WI38 (cell line): Measurements from ENCODE around the gene MICAL2.
A peak's percentile ranks its signal among the peaks of the same experiment; 100 is the strongest.

Experiments used
- H3K4me3 ChIP-seq: 2 replicates; pipeline ENCODE4 v1.5.1; 2011; ENCODE audit warnings: low read depth, mild to moderate bottlenecking, control low read depth, low read length
- TF ChIP-seq, protein P1 (sequence below): IDR thresholded peaks from 2 replicates; pipeline ENCODE4 v1.5.1; 2012; ENCODE audit warnings: low read depth, mild to moderate bottlenecking, control low read depth, low read length

Gene MICAL2

DNA sequence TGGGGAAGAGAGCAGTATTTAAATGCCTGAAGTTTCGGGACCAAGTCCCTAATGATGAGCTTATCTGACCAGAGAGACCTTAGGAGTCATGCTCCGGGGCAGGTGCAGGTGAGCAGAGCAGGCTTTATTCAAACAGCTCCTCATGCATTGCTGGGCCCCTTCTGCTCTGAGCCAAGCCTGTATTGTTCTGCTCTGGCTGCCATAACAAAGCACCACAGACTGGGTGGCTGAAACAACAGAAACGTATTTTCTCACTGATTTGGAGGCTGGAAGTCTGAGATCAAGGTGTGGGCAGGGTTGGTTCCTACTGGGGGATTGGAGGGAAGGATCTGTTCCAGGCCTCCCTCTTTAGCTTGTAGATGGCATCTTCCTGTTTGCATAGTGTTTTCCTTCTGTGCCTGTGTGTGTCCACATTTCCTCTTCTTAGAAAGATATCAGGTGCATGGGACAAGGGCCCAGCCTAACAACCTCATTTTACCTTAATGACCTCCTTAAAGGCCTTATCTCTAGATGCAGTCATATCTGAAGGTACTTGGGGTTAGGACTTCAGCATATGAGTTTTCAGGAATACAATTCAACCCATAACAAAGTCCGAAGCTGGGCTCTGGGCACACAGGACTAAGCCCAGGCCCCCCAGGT is 169.9 kb downstream of the MICAL2 start:
- TF ChIP-seq, protein P1, sequence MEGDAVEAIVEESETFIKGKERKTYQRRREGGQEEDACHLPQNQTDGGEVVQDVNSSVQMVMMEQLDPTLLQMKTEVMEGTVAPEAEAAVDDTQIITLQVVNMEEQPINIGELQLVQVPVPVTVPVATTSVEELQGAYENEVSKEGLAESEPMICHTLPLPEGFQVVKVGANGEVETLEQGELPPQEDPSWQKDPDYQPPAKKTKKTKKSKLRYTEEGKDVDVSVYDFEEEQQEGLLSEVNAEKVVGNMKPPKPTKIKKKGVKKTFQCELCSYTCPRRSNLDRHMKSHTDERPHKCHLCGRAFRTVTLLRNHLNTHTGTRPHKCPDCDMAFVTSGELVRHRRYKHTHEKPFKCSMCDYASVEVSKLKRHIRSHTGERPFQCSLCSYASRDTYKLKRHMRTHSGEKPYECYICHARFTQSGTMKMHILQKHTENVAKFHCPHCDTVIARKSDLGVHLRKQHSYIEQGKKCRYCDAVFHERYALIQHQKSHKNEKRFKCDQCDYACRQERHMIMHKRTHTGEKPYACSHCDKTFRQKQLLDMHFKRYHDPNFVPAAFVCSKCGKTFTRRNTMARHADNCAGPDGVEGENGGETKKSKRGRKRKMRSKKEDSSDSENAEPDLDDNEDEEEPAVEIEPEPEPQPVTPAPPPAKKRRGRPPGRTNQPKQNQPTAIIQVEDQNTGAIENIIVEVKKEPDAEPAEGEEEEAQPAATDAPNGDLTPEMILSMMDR: no peak
- no peak overlapping the region for H3K4me3 ChIP-seq

DNA sequence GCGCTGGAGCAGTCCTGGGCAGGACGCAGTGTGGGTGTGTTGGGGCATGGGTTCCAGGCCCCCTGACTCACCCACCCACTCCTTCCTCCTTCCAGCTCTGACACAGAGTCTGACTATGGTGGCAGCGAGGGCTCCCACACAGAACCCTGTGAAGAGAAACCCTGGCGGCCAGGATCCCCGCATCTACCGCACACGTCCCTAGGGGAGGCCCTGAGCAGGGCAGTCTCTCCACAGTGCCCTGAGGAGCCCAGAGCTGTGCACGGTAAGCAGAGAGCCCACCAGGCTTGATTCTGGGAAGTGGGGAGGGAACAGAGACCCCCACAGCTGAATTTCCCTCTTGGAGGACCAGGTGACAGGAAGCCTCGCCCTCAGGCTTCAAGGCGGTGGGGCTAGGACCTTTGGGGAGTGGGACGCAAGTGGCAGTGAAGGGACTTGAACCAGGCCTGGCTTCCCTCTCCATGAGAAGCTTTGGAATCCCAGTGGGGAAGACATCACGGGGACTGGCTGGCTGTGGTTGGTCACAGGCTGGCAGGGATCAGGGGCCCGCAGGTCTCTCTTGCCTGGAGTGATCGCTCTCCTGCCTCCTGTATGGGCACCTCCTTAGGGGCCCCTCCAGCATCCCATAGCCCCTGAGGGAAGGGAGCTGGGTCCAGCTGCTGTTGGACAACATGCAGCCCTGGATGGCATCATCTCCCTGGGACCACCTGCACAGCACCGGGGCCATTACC is 170.6 kb downstream of the MICAL2 start:
- H3K4me3 ChIP-seq: no peak overlapping the region
- TF ChIP-seq, protein P1: no peak

DNA sequence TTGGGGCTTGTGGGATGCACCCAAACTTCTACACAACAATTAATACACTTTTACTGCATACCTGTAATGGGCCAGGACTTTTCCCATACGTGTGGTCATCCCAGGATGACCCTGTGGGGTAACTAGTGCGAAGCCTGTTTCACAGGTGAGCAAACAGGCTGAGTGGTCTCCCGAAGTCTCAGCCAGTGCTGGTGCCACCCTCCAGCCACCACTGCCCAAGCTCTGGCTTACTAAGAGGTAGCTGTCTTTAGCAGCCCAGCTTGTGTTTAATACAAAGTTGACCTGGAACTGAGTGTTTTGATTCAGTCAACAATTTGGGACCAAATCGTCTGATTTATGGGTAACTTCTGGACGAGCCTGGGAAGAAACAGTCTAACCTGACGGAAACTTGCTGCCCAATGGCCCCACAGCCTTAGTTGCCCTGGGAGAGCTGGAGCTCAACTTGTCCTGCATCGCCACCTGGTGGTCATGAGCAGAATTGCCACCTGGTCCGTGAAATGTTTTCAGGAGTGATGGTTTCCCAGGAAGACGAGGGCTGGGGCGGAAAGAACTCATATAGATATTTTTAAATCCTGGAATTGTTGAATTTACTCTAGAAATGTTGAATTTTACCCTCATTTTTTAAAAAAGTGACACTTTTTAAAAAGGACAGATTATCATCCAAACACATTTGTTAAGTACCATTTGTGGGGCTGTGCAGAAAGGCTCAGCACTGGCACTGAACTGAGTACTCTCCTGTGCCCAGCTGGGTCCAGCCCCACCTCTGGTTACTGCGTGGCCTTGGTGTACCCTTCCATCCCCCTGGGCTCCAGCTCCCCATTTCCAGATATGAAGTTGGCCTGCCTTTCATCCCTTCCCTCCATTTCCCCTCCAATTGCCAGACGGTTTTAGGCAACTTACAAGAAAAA is 171.4 kb downstream of the MICAL2 start:
- TF ChIP-seq, protein P1: peak; percentile 85
- H3K4me3 ChIP-seq: no peak overlapping the region

DNA sequence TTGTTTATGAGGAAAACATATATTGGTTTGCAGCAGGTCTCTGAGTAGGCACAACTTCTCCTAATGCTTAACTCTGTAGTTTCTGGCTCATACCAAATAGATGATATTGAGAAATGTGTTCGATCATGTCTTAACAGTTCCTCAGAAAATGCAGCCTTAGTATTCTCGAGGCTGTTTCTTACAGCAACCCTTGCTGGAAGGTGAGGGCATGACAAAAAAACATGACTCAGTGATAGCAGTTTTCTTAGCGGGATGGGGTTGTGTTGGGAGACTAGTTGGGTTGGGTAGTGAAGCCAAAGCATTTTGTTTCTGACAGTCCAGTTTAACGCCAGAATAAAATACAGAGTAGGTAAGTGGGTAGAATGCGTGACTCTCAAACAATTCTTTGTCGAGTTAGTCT is 172.3 kb downstream of the MICAL2 start:
- H3K4me3 ChIP-seq: no peak overlapping the region
- TF ChIP-seq, protein P1: no peak

DNA sequence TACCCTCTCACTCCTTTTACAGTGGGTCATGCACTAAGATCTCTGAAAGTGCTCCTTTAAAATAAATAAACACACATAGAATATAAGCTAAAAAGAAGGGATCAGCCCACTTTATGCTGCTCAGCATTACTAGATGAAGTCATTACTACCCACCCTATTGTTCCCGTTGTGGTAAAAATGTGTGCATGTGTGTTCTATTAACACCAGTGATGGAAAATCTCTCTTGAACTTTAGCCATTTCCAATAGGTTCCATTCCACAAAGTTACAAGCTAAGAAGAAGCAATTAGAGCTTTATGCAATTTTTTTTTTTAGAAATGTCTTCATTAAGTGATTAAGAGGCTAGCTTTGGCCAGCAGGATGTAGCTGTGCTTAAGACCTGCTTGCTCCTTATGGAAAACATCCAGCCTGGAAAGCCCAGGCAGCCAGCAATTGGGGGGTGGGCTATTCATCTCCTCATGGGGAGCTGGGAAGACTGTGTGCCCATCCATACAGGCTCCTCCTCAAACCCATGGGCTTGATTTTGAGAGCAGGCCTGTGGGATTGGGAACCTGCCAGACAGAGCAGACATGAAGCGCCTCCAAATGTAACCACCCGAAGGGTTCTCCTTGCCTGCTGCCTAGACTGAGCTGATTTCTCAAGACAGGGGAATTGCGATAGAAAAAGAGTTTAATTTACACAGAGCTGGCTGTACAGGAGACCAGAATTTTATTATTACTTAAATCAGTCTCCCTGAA is 174.1 kb downstream of the MICAL2 start:
- H3K4me3 ChIP-seq: peak overlapping the region; percentile 22

DNA sequence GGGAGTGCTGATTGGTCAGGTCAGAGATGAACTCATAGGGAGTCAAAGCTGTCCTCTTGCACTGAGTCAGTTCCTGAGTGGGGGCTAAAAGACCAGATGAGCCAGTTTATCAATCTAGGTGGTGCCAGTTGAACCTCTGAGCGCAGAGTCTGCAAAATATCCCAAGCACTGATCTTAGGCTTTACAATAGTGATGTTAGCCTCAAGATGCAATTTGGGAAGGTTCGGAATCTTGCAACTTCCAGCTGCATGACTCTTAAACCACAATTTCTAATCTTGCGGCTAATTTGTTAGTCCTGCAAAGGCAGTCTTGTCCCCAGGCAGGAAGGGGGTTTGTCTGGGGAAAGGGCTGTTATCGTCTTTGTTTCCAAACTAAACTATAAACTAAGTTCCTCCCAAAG is 174.7 kb downstream of the MICAL2 start:
- TF ChIP-seq, protein P1: no peak
- H3K4me3 ChIP-seq: peak overlapping the region; percentile 22

More for the DNA sequence above, 174.1 kb downstream of the MICAL2 start:
- TF ChIP-seq, protein P1: no peak
